Measurements from ENCODE around the gene DOCK2.

GRCh38 chr5:169606279-169606678 lies 30.8 kb upstream of the DOCK2 start:
- TF ChIP-seq, protein P1, sequence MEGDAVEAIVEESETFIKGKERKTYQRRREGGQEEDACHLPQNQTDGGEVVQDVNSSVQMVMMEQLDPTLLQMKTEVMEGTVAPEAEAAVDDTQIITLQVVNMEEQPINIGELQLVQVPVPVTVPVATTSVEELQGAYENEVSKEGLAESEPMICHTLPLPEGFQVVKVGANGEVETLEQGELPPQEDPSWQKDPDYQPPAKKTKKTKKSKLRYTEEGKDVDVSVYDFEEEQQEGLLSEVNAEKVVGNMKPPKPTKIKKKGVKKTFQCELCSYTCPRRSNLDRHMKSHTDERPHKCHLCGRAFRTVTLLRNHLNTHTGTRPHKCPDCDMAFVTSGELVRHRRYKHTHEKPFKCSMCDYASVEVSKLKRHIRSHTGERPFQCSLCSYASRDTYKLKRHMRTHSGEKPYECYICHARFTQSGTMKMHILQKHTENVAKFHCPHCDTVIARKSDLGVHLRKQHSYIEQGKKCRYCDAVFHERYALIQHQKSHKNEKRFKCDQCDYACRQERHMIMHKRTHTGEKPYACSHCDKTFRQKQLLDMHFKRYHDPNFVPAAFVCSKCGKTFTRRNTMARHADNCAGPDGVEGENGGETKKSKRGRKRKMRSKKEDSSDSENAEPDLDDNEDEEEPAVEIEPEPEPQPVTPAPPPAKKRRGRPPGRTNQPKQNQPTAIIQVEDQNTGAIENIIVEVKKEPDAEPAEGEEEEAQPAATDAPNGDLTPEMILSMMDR (IDR thresholded peaks at IDR 0.05) = no peak
- no peak for TF ChIP-seq POLR2A (IDR thresholded peaks at IDR 0.05)
